DOHH2 (cell line): ENCODE data around the gene KIZ.

Source experiments
- H3F3A ChIP-seq: fragments of 200-600 bp; sonication (generic), shearing (Covaris generic); 2 replicates; pipeline ENCODE4 v1.6.0; 2016; ENCODE audit warnings: antibody characterized with exemption, mild to moderate bottlenecking; ENCODE audit not compliant: control insufficient read depth, insufficient read depth
- H3K27ac ChIP-seq: fragments of 200-600 bp; sonication (generic); 2 replicates; pipeline ENCODE4 v1.5.1; 2014; ENCODE audit warnings: low read depth, mild to moderate bottlenecking, low read length, moderate library complexity
- H3K27me3 ChIP-seq: fragments of 200-600 bp; sonication (generic); 2 replicates; pipeline ENCODE4 v1.6.1; 2014; ENCODE audit warnings: mild to moderate bottlenecking, low read length, mixed read lengths; ENCODE audit not compliant: control insufficient read depth
- H3K36me3 ChIP-seq: fragments of 200-600 bp; sonication (generic); 2 replicates; pipeline ENCODE4 v1.6.1; 2014; ENCODE audit warnings: mild to moderate bottlenecking, low read length, moderate library complexity, mixed read lengths; ENCODE audit not compliant: control insufficient read depth
- H3K4me1 ChIP-seq: fragments of 200-600 bp; sonication (generic); 2 replicates; pipeline ENCODE4 v1.6.1; 2014; ENCODE audit warnings: mild to moderate bottlenecking, low read length, mixed read lengths; ENCODE audit not compliant: control insufficient read depth
- H3K4me2 ChIP-seq: fragments of 200-600 bp; sonication (generic); 2 replicates; pipeline ENCODE4 v1.6.0; 2014; ENCODE audit warnings: mild to moderate bottlenecking, low read length, moderate library complexity
- H3K4me3 ChIP-seq: fragments of 200-600 bp; sonication (generic); 2 replicates; pipeline ENCODE4 v1.5.1; 2014; ENCODE audit warnings: mild to moderate bottlenecking, low read length, mixed read lengths
- H3K79me2 ChIP-seq: fragments of 200-600 bp; sonication (generic); 2 replicates; pipeline ENCODE4 v1.6.1; 2014; ENCODE audit warnings: mild to moderate bottlenecking, low read length, mixed read lengths; ENCODE audit not compliant: control insufficient read depth
- H3K9me2 ChIP-seq: fragments of 200-600 bp; sonication (generic); replicated peaks from 2 replicates; pipeline ENCODE4 v1.6.1; 2014; ENCODE audit warnings: mild to moderate bottlenecking, low read length, mixed read lengths; ENCODE audit not compliant: control insufficient read depth
- H3K9me3 ChIP-seq: fragments of 200-600 bp; sonication (generic); 2 replicates; pipeline ENCODE4 v1.6.1; 2014; ENCODE audit warnings: antibody characterized with exemption, low read length, mixed read lengths; ENCODE audit not compliant: control insufficient read depth, insufficient read depth
- H4K20me1 ChIP-seq: fragments of 200-600 bp; sonication (generic); 2 replicates; pipeline ENCODE4 v1.6.0; 2014; ENCODE audit warnings: low read depth, mild to moderate bottlenecking, antibody characterized with exemption, low read length, moderate library complexity; ENCODE audit not compliant: control insufficient read depth, insufficient read depth
- EZH2phosphoT487 ChIP-seq: fragments of 200-600 bp; sonication (generic); IDR thresholded peaks from 2 replicates; pipeline ENCODE4 v1.6.1; 2017; ENCODE audit warnings: borderline replicate concordance, mild to moderate bottlenecking, antibody characterized with exemption, low read length, moderate library complexity, mixed read lengths
- TF ChIP-seq, protein P1 (sequence below): fragments of 200-600 bp; sonication (generic); IDR thresholded peaks from one replicate; pipeline ENCODE4 v1.5.1; 2014; ENCODE audit warnings: antibody characterized with exemption, mild to moderate bottlenecking, low read depth, low read length; ENCODE audit not compliant: poor library complexity, severe bottlenecking

KIZ gene

DNA sequence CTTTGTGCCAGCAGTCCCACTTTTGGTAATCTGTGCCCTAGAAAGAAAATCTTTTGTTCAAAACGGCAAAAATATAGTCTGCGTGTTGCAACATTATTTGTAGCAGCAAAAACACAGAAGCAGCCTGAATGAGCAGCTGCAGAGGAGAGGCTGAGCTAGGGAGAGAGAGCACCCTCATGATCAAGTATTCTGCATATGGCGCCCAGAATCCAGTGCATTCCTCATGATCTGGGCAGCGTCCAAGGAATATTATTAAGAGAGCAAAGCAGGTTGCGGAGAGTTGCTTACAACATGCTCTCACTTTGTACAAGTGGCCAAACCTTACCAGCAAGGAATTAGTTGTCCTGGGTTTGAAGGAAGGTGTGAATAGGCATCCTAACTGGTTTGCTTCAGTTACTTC, 25.9 kb downstream of the KIZ start:
- Histone ChIP-seq H3F3A (no peaks in the 10 kb centered on the region), H3K36me3 (no peaks in the 10 kb centered on the region), H3K9me2 (no peaks in the 10 kb centered on the region), H3K4me2 (no peak overlapping the region), H3K79me2 (no peaks in the 10 kb centered on the region), H4K20me1 (no peaks in the 10 kb centered on the region), H3K27ac (no peak overlapping the region), H3K9me3 (no peaks in the 10 kb centered on the region), H3K4me1 (no peaks in the 10 kb centered on the region), H3K4me3 (no peak overlapping the region), H3K27me3 (no peaks in the 10 kb centered on the region)
- no peak for TF ChIP-seq EZH2phosphoT487
- TF ChIP-seq, protein P1, sequence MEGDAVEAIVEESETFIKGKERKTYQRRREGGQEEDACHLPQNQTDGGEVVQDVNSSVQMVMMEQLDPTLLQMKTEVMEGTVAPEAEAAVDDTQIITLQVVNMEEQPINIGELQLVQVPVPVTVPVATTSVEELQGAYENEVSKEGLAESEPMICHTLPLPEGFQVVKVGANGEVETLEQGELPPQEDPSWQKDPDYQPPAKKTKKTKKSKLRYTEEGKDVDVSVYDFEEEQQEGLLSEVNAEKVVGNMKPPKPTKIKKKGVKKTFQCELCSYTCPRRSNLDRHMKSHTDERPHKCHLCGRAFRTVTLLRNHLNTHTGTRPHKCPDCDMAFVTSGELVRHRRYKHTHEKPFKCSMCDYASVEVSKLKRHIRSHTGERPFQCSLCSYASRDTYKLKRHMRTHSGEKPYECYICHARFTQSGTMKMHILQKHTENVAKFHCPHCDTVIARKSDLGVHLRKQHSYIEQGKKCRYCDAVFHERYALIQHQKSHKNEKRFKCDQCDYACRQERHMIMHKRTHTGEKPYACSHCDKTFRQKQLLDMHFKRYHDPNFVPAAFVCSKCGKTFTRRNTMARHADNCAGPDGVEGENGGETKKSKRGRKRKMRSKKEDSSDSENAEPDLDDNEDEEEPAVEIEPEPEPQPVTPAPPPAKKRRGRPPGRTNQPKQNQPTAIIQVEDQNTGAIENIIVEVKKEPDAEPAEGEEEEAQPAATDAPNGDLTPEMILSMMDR = no peak

GRCh38 chr20:21154692-21155091, 28.8 kb downstream of the KIZ start:
- no peak overlapping the region for H3K27ac ChIP-seq

GRCh38 chr20:21155268-21155667, 29.4 kb downstream of the KIZ start:
- H3K79me2 ChIP-seq = no peaks in the 10 kb centered on the region
- peaks cover 23% of the 10 kb centered on the region for H3K4me1 ChIP-seq
- H4K20me1 ChIP-seq = no peaks in the 10 kb centered on the region
- no peaks in the 10 kb centered on the region for H3K27me3 ChIP-seq
- TF ChIP-seq, protein P1 = no peak
- no peak for TF ChIP-seq EZH2phosphoT487
- no peak overlapping the region for H3K27ac ChIP-seq
- H3K9me2 ChIP-seq = no peaks in the 10 kb centered on the region
- no peaks in the 10 kb centered on the region for H3K9me3 ChIP-seq
- no peaks in the 10 kb centered on the region for H3K36me3 ChIP-seq
- H3K4me2 ChIP-seq = no peak overlapping the region
- H3K4me3 ChIP-seq = no peak overlapping the region
- H3F3A ChIP-seq = peaks cover 3% of the 10 kb centered on the region; the same call in 1 of the 2 replicates

More at GRCh38 chr20:21154692-21155091, 28.8 kb downstream of the KIZ start:
- Histone ChIP-seq H3K27me3 (no peaks in the 10 kb centered on the region), H3K4me2 (no peak overlapping the region), H3K4me1 (peaks cover 19% of the 10 kb centered on the region), H3K9me2 (no peaks in the 10 kb centered on the region), H3K79me2 (no peaks in the 10 kb centered on the region), H3K9me3 (no peaks in the 10 kb centered on the region), H3K36me3 (no peaks in the 10 kb centered on the region), H3K4me3 (no peak overlapping the region), H3F3A (peaks cover 3% of the 10 kb centered on the region; the same call in 1 of the 2 replicates), H4K20me1 (no peaks in the 10 kb centered on the region)
- TF ChIP-seq, protein P1 = no peak
- TF ChIP-seq EZH2phosphoT487 = no peak
